HG02642 (cell line): Measurements from ENCODE around the gene PPP2R2B.

Source experiments
- ATAC-seq: cut with Tn5 transposase; IDR thresholded peaks from one replicate; pipeline ENCODE4 v1.9.1; 2021; ENCODE audit warnings: mild to moderate bottlenecking; ENCODE audit not compliant: unreplicated experiment, poor library complexity

The PPP2R2B gene

GRCh38 chr5:146671561-146672295 is 206.8 kb downstream of the PPP2R2B start:
- no peak for ATAC-seq

DNA sequence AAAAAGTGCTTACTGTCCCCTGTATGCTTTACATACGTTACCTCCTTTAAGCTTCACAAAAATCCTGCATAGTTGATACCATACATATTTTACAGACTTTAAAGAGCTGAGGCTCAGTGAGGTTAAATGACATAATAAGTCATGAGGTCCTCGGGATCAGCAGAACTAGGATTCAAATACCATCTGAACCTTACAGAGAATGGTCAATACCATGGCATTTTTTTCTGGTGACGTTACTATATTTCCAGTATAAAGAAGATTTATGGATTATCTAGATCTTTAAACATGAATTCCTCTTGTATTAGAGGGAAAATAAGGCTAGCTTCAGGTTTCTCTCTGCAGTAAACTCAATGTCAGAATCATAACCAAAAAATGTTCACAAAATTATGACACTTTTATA is 208.9 kb downstream of the PPP2R2B start:
- no peak for ATAC-seq

- ATAC-seq = no peak
Measured at GRCh38 chr5:146667633-146668272, 210.8 kb downstream of the PPP2R2B start.

- no peak for ATAC-seq
Measured at GRCh38 chr5:146662229-146662628, 216.3 kb downstream of the PPP2R2B start.

DNA sequence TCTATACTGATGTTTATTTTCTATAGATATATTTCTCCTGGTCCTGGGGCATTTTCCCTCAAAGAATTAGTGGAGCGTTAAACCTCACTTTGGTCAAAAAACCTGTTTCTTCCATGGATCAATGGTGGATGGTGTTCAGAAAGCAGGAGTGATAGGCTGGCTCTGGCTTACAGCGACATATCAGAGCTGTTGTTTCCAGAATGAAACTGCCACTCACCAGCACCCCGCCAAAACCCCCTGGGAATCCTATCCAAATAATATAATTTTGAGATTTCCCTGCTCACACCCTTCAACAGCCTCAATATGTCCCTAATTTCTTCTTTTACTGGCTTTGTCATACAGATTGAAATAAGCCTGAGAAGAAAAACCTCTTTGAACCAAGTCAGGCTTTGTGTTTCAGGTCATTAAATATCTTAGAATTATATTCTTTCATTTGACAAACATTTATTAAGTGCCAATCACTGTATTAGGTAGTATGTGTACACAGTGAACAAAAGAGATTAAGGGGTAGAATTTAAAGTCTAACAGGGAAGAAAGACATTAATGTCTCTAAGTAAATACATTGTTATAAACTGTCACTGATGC is 218.1 kb downstream of the PPP2R2B start:
- ATAC-seq = no peak

DNA sequence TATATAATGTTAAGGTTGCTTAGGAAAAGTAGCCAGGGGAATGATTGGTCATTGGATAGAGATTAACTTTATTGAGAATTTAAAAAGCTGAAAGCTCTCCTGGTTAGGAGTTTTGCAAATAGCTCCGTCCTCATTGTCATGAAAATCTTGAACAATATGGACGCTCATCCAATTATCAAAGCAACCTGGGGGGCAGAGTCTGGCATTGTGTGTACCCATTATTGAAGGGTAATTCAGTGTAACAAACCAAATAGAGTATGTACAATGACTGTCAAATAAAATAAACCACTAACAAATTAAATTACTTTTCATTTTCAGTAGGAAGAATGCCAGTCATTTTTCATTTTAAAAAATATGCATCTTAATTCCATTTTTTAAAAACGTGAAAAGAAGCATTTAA is 218.6 kb downstream of the PPP2R2B start:
- ATAC-seq = no peak

GRCh38 chr5:146656703-146657102 is 221.9 kb downstream of the PPP2R2B start:
- no peak for ATAC-seq

DNA sequence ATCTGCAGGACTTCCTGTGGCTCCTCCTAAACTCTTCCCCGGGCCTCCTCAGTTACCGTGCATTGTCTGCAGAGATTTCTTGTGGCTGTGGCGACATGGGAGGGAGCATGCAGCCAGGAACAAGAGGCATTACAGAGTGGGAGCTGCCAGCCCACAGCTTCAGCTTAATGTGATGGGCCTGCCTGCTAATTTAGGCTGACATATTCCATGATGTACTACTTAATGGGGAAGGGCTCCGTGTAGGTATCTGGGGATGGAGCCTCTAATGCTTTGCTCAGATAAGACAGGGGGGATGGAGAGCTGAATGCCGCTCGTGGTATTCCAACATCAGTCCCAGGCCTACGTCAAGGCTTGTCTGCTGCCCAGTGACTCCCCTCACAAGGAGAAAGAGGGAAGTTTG is 225.0 kb downstream of the PPP2R2B start:
- ATAC-seq = no peak

- no peak for ATAC-seq
Measured at GRCh38 chr5:146652547-146652946, 226.0 kb downstream of the PPP2R2B start.

- no peak for ATAC-seq
Measured at GRCh38 chr5:146647656-146648199, 230.8 kb downstream of the PPP2R2B start.

DNA sequence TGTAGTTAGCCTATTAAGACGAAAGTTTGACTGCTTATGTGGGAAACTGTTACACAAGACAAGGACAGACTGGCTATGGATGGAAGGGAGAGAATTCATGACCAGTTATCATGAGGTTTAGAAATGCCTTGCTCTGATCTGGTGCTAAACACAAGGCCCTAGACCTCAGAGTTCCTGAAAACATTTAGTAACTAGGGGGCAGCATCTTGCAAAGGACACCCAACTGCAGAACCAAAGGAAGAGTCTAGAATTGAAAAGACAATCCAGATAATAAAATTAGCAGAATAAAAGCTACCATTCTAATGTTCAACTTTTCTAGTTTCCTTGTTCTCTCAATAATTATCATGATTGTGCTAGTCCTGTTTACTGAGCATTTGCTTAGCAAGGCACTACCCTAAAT is 232.1 kb downstream of the PPP2R2B start:
- ATAC-seq = no peak

DNA sequence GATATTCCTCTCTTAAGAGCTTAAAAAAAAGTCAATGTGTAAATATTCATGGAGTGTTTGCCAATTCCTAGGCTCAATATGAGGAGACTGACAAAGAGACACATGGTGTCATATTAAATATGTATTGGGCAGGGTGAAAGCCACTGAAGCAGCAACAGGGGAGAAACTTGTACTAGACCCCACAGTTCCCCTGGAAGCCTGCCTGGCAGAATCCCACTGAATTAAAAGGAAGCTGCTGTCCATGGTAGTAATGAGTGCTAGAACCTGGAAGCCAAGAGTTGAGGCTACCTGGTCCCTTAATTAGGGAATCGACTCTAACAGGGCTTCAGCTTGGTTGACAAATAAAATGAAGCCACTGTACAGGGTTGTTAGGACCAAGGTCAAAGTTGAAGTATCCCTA is 233.2 kb downstream of the PPP2R2B start:
- ATAC-seq = no peak

DNA sequence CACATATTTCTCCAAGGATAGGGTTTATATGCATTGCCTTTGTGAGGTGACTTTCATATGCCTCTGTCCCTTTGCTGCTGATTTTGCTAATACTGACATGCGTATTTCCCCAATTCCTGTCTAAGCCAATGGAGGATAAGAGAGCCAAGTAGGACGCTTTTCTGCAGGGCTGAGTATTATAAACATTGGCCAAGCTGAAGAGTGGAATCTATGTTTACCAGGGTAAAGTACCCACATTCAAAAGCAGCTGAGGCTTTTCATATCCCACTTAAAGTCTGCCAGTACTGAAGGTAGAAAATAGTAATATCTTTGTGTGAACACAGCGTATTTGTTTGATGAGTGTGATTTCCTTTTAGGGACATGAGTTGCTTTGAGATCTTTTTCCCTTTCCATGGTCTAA is 233.7 kb downstream of the PPP2R2B start:
- ATAC-seq = no peak

GRCh38 chr5:146643776-146644175 is 234.8 kb downstream of the PPP2R2B start:
- ATAC-seq = no peak

DNA sequence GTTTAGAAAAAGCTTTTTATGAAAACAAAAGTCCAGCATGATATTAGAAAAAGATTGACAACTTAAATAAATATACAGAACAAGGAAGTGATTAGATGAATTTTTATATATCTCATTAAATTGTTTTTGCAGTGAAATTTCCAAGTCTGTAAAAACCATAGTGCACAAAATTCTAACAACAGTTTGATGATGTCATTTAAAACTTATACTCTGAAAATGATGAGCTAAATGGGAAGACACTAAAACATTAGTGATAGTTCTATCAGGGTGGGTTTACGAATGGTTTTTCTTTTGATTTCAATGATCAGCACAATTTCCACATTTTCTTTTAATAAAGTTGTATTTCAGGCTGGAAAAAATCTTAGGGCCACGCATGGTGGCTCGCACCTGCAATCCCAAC is 236.1 kb downstream of the PPP2R2B start:
- ATAC-seq = no peak

DNA sequence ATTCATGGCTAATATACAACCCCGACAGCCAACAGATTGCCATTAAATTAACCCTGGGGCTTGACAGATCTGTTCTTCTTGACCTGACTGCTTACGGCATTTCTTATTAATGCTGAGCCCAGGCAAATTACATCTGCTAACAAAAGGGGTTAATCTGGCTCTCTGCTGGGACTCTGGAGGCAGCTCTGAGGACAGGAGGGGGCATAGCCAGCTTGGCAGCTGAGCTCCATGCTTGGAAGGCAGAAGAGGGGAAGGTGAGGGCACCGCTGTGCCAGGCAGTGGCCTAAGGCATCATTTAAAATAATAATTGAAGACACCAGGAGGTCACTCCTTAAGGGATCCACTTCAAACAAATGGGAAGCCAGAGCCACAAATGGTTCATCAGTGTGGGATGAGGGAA is 236.6 kb downstream of the PPP2R2B start:
- ATAC-seq = no peak

- ATAC-seq = no peak
Measured at GRCh38 chr5:146640285-146640896, 238.2 kb downstream of the PPP2R2B start.

GRCh38 chr5:146635443-146635842 is 243.1 kb downstream of the PPP2R2B start:
- ATAC-seq = no peak

GRCh38 chr5:146633323-146633764 is 245.2 kb downstream of the PPP2R2B start:
- no peak for ATAC-seq

DNA sequence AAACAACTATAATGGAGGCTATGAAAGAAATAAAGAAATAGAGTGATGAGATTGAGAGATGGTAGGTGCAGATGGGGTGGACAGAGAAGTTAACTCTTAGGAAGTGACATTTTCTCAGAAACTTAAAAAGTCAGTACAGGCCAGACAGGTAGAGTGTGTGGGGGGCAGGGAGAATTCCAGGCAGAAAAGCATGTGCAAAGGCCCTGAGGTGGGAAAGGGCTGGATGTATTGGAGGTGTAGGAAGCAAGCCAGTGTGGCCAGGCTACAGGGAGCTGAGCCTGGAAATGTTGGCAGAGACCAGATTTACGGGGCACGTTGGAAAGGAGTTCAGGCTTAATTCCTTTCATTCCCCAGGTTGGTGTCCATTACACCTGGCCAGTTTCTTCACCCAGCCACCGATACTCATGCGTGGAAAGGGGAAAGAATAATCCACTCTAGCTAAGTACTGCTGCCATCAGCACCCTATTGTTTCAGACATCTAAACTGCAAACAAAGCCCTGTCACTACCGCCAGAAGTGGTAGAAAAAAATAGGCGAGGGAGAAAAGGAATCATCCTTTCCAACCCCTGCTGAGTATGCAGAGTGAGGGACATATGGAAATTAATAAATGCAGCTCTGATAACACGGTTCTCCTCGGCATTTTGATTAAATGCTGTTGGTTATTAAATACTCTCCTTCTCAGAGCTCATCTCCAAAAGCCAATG is 245.8 kb downstream of the PPP2R2B start:
- no peak for ATAC-seq
